ENCODE measurements around the gene ISL2. TPM values are rescaled to one million over a fixed set of nuclear protein-coding genes. Genes with fewer than 3 reads are reported as not detected.

ISL2 gene
- total RNA-seq, 2 experiments from 2014 or later = 0.22 TPM; not detected in 1

DNA sequence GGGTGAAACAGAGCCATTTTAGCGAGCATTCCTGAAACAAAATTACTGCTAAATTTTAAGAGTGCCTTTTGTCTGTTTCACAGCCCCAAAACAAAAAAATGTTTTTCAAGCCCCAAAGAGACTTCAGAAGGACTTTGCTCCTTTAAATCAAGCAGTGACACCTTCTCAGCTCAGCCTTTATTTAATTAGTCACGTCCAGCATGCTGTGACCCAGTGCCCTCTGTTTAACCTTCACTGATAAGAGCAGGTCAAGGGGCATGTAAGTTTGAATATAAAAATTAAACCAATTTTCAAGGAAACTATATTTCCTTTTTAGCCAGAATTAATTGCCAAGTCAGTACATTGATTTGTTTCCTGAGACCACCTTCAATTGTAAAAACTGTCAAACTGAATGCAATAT lies 40.6 kb downstream of the ISL2 start:
- H3K27ac Mint-ChIP-seq = no peak overlapping the region
- no peaks in the 10 kb centered on the region for H3K4me1 Mint-ChIP-seq (ENCODE audit: low read depth)
- no peak overlapping the region for H3K4me3 Mint-ChIP-seq
- no peaks in the 10 kb centered on the region for H3K27me3 Mint-ChIP-seq
- H3K36me3 Mint-ChIP-seq (ENCODE audit: low read depth) = peaks cover 12% of the 10 kb centered on the region
- no peaks in the 10 kb centered on the region for H3K9me3 Mint-ChIP-seq
- ChIA-PET CTCF (no interaction called here), POLR2A (no interaction called here)
- TF ChIP-seq CTCF (IDR thresholded peaks at IDR 0.05) = no peak
- ATAC-seq (no peak), DNase-seq (no peak)
- intact Hi-C loops (cut with micrococcal nuclease) = no loop called here

DNA sequence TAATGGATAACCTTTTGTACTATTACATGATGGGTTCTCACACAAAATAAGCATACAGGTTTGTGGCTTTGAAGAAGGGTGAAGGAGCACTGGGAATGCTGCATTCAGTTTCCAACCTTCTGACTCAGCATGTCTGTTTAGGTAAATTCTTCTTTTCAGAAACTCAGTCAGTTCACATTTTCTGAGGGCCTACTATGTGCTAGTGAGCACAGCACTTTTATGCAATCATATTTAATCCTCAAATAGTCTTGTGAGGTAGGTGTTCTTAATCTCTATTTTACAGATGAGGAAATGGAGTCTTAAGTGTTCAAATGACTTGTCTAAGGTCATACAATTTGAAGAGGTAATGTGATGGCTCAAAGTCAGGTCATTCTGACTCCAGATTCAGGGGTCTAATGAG lies 41.2 kb downstream of the ISL2 start:
- H3K4me1 Mint-ChIP-seq (ENCODE audit: low read depth) = no peaks in the 10 kb centered on the region
- H3K4me3 Mint-ChIP-seq = no peak overlapping the region
- no peak overlapping the region for H3K27ac Mint-ChIP-seq
- no peak for TF ChIP-seq CTCF (IDR thresholded peaks at IDR 0.05)
- DNase-seq (no peak), ATAC-seq (no peak)
- intact Hi-C loops (cut with micrococcal nuclease) = no loop called here
- no peaks in the 10 kb centered on the region for H3K9me3 Mint-ChIP-seq
- no peaks in the 10 kb centered on the region for H3K27me3 Mint-ChIP-seq
- POLR2A ChIA-PET = no interaction called here
- H3K36me3 Mint-ChIP-seq (ENCODE audit: low read depth) = peaks cover 10% of the 10 kb centered on the region
- CTCF ChIA-PET = no interaction called here

DNA sequence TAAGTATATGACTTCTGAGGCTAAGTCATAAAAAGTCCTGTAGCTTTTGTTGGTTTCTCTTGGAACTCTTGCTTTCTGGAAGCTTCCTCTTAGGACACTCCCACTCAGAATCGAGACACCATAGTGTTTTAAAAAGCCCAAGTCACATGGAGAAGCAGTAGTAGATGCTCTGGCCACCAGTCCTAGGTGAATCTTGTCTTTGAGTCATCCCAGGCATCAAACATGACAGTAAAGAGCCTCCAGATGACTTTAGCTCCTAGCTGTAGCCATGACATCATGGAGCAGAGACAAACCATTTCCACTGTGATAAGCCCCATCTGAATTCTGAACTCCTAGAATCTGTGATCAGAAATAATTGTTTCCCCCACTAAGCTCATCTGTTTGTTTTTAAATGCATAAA lies 42.1 kb downstream of the ISL2 start:
- CTCF ChIA-PET = interaction anchor here (0.6 kb wide), 1 partner anchor 188 kb away, joined by 3 read pairs; no protein-coding TSS in a partner anchor
- Mint-ChIP-seq H3K36me3 (ENCODE audit: low read depth) (peaks cover 10% of the 10 kb centered on the region), H3K4me3 (no peak overlapping the region), H3K4me1 (ENCODE audit: low read depth) (no peaks in the 10 kb centered on the region), H3K27ac (no peak overlapping the region), H3K27me3 (no peaks in the 10 kb centered on the region), H3K9me3 (no peaks in the 10 kb centered on the region)
- POLR2A ChIA-PET = no interaction called here
- no peak for ATAC-seq
- no peak for DNase-seq
- no peak for TF ChIP-seq CTCF (IDR thresholded peaks at IDR 0.05)
- intact Hi-C loops (cut with micrococcal nuclease) = no loop called here

- ChIA-PET CTCF (no interaction called here), POLR2A (no interaction called here)
- Mint-ChIP-seq H3K27me3 (no peaks in the 10 kb centered on the region), H3K4me1 (ENCODE audit: low read depth) (no peaks in the 10 kb centered on the region), H3K27ac (no peak overlapping the region), H3K9me3 (no peaks in the 10 kb centered on the region), H3K36me3 (ENCODE audit: low read depth) (peaks cover 9% of the 10 kb centered on the region), H3K4me3 (no peak overlapping the region)
- DNase-seq (no peak), ATAC-seq (no peak)
- TF ChIP-seq CTCF (IDR thresholded peaks at IDR 0.05) = no peak
- intact Hi-C loops (cut with micrococcal nuclease) = no loop called here
These were observed 43.7 kb downstream of the ISL2 start for GRCh38 chr15:76380249-76380648.

DNA sequence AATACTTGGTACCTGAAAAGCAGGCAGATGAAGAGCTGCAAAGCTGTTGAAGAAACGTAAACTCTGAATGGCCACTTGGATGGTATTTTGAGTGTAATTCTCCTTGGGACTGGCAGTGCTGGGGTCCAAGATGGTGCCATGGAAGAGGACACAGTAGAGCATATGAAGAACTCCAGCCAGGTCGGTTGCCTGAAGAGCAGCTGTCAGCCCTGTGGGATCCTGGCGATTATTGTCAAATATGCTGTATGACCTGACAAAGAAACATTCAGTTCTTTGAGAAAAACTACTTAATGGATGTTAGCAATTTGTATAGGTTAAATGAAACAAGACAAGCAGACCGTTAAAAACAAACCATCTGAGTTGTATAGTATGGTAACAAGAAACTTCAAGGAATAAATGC lies 44.8 kb downstream of the ISL2 start:
- Mint-ChIP-seq H3K36me3 (ENCODE audit: low read depth) (peaks cover 8% of the 10 kb centered on the region), H3K4me1 (ENCODE audit: low read depth) (no peaks in the 10 kb centered on the region), H3K4me3 (no peak overlapping the region), H3K9me3 (no peaks in the 10 kb centered on the region), H3K27me3 (no peaks in the 10 kb centered on the region), H3K27ac (no peak overlapping the region)
- DNase-seq = no peak
- CTCF ChIA-PET = no interaction called here
- no peak for ATAC-seq
- intact Hi-C loops (cut with micrococcal nuclease) = no loop called here
- TF ChIP-seq CTCF (IDR thresholded peaks at IDR 0.05) = no peak
- POLR2A ChIA-PET = no interaction called here
